HEK293 (cell line): Measurements from ENCODE around the gene LMO4.

Experiments used
- BCL11B ChIP-seq: fragments of 450-650 bp; formaldehyde crosslinking; IDR thresholded peaks from 2 replicates; pipeline ENCODE4 v1.5.1; 2016; ENCODE audit warnings: low read depth, missing biosample characterization, missing genetic modification characterization
- GLI2 ChIP-seq: fragments of 450-650 bp; formaldehyde crosslinking; IDR thresholded peaks from 2 replicates; pipeline ENCODE4; 2017; ENCODE audit warnings: missing biosample characterization, missing genetic modification characterization, low read depth, borderline replicate concordance
- KLF1 ChIP-seq: fragments of 450-650 bp; formaldehyde crosslinking; IDR thresholded peaks from 2 replicates; pipeline ENCODE4 v1.5.1; 2016; ENCODE audit warnings: missing biosample characterization, missing genetic modification characterization
- KLF9 ChIP-seq: fragments of 450-650 bp; formaldehyde crosslinking; IDR thresholded peaks from 2 replicates; pipeline ENCODE4 v1.5.1; 2016; ENCODE audit warnings: missing biosample characterization, missing genetic modification characterization, low read depth
- MEIS1 ChIP-seq: sonication (generic); formaldehyde crosslinking; IDR thresholded peaks from 2 replicates; pipeline ENCODE4 v1.8.1; 2022; ENCODE audit warnings: missing genetic modification reagents, mild to moderate bottlenecking, borderline replicate concordance
- OVOL3 ChIP-seq: fragments of 450-650 bp; formaldehyde crosslinking; IDR thresholded peaks from 2 replicates; pipeline ENCODE4 v1.5.1; 2016; ENCODE audit warnings: missing biosample characterization, missing genetic modification characterization
- PATZ1 ChIP-seq: fragments of 450-650 bp; formaldehyde crosslinking; IDR thresholded peaks from 2 replicates; pipeline ENCODE4 v1.5.1; 2016; ENCODE audit warnings: missing biosample characterization, missing genetic modification characterization
- PRDM1 ChIP-seq: fragments of 450-650 bp; formaldehyde crosslinking; IDR thresholded peaks from 2 replicates; pipeline ENCODE4; 2016; ENCODE audit warnings: missing biosample characterization, missing genetic modification characterization
- RBAK ChIP-seq: fragments of 450-650 bp; formaldehyde crosslinking; IDR thresholded peaks from 2 replicates; pipeline ENCODE4 v1.5.1; 2016; ENCODE audit warnings: missing biosample characterization, missing genetic modification characterization
- SCRT2 ChIP-seq: fragments of 450-650 bp; formaldehyde crosslinking; IDR thresholded peaks from 2 replicates; pipeline ENCODE4 v1.5.1; 2016; ENCODE audit warnings: missing biosample characterization, missing genetic modification characterization
- SP2 ChIP-seq: fragments of 450-650 bp; formaldehyde crosslinking; IDR thresholded peaks from 2 replicates; pipeline ENCODE4 v1.5.1; 2016; ENCODE audit warnings: missing biosample characterization, missing genetic modification characterization
- TCF7L2 ChIP-seq: IDR thresholded peaks from 2 replicates; pipeline ENCODE4 v1.6.1; 2011; ENCODE audit warnings: low read depth, mild to moderate bottlenecking, inconsistent platforms, low read length, moderate library complexity, borderline replicate concordance
- ZBTB20 ChIP-seq: fragments of 450-650 bp; formaldehyde crosslinking; IDR thresholded peaks from 2 replicates; pipeline ENCODE4 v1.5.1; 2016; ENCODE audit warnings: missing biosample characterization, missing genetic modification characterization
- ZBTB7A ChIP-seq: fragments of 450-650 bp; formaldehyde crosslinking; IDR thresholded peaks from 2 replicates; pipeline ENCODE4 v1.5.1; 2016; ENCODE audit warnings: low read depth, missing biosample characterization, missing genetic modification characterization
- ZNF10 ChIP-seq: fragments of 450-650 bp; formaldehyde crosslinking; IDR thresholded peaks from 2 replicates; pipeline ENCODE4 v1.5.1; 2017; ENCODE audit warnings: missing biosample characterization, missing genetic modification characterization
- ZNF114 ChIP-seq: fragments of 450-650 bp; formaldehyde crosslinking; IDR thresholded peaks from 2 replicates; pipeline ENCODE4 v1.5.0; 2017; ENCODE audit warnings: missing biosample characterization, missing genetic modification characterization
- ZNF132 ChIP-seq: fragments of 450-650 bp; formaldehyde crosslinking; IDR thresholded peaks from 2 replicates; pipeline ENCODE4 v1.5.1; 2017; ENCODE audit warnings: missing biosample characterization, missing genetic modification characterization, borderline replicate concordance
- ZNF16 ChIP-seq: fragments of 450-650 bp; formaldehyde crosslinking; IDR thresholded peaks from 2 replicates; pipeline ENCODE4 v1.5.1; 2016; ENCODE audit warnings: low read depth, missing biosample characterization, missing genetic modification characterization
- ZNF184 ChIP-seq: fragments of 450-650 bp; IDR thresholded peaks from 2 replicates; pipeline ENCODE4 v1.5.1; 2018; ENCODE audit warnings: missing biosample characterization, mild to moderate bottlenecking, missing genetic modification characterization
- ZNF248 ChIP-seq: fragments of 450-650 bp; formaldehyde crosslinking; IDR thresholded peaks from 2 replicates; pipeline ENCODE4 v1.5.1; 2017; ENCODE audit warnings: missing biosample characterization, missing genetic modification characterization
- ZNF398 ChIP-seq: fragments of 450-650 bp; formaldehyde crosslinking; IDR thresholded peaks from 2 replicates; pipeline ENCODE4 v1.5.1; 2017; ENCODE audit warnings: missing biosample characterization, missing genetic modification characterization
- ZNF501 ChIP-seq: fragments of 450-650 bp; formaldehyde crosslinking; IDR thresholded peaks from 2 replicates; pipeline ENCODE4 v1.5.1; 2016; ENCODE audit warnings: missing biosample characterization, missing genetic modification characterization
- ZNF514 ChIP-seq: fragments of 450-650 bp; formaldehyde crosslinking; IDR thresholded peaks from 2 replicates; pipeline ENCODE4 v1.5.1; 2016; ENCODE audit warnings: missing biosample characterization, missing genetic modification characterization
- ZNF560 ChIP-seq: fragments of 450-650 bp; formaldehyde crosslinking; IDR thresholded peaks from 2 replicates; pipeline ENCODE4 v1.5.1; 2017; ENCODE audit warnings: missing biosample characterization, missing genetic modification characterization, borderline replicate concordance
- ZNF596 ChIP-seq: fragments of 450-650 bp; IDR thresholded peaks from 2 replicates; pipeline ENCODE4 v1.5.0; 2018; ENCODE audit warnings: missing biosample characterization, mild to moderate bottlenecking, missing genetic modification characterization, moderate library complexity
- ZNF600 ChIP-seq: fragments of 450-650 bp; formaldehyde crosslinking; IDR thresholded peaks from 2 replicates; pipeline ENCODE4 v1.5.1; 2016; ENCODE audit warnings: missing biosample characterization, missing genetic modification characterization
- ZNF624 ChIP-seq: fragments of 450-650 bp; formaldehyde crosslinking; IDR thresholded peaks from 2 replicates; pipeline ENCODE4 v1.5.1; 2017; ENCODE audit warnings: missing biosample characterization, missing genetic modification characterization
- ZNF658 ChIP-seq: fragments of 450-650 bp; formaldehyde crosslinking; IDR thresholded peaks from 2 replicates; pipeline ENCODE4; 2016; ENCODE audit warnings: missing biosample characterization, missing genetic modification characterization
- ZNF692 ChIP-seq: fragments of 450-650 bp; formaldehyde crosslinking; IDR thresholded peaks from 2 replicates; pipeline ENCODE4 v1.5.1; 2016; ENCODE audit warnings: missing biosample characterization, missing genetic modification characterization
- ZNF792 ChIP-seq: fragments of 450-650 bp; formaldehyde crosslinking; IDR thresholded peaks from 2 replicates; pipeline ENCODE4 v1.5.1; 2016; ENCODE audit warnings: missing biosample characterization, missing genetic modification characterization
- ZSCAN4 ChIP-seq: fragments of 450-650 bp; formaldehyde crosslinking; IDR thresholded peaks from 2 replicates; pipeline ENCODE4 v1.5.1; 2017; ENCODE audit warnings: missing biosample characterization, missing genetic modification characterization
- TF ChIP-seq, protein P1 (sequence below): fragments of 450-650 bp; IDR thresholded peaks from 2 replicates; pipeline ENCODE4 v1.5.1; 2018; ENCODE audit warnings: missing biosample characterization, mild to moderate bottlenecking, missing genetic modification characterization

LMO4 gene

GRCh38 chr1:87334351-87335174, 5.9 kb downstream of the LMO4 start (continued):
- TF ChIP-seq ZNF692 (tag by site-specific recombination) (0 out of 2 replicates have a peak, but pooled peaks have one; percentile 12), ZBTB7A (tag by site-specific recombination) (no peak), ZSCAN4 (tag by site-specific recombination) (no peak), ZNF10 (tag by site-specific recombination) (no peak; the same call in 1 of the 2 replicates), ZNF184 (no peak), BCL11B (tag by site-specific recombination) (no peak), RBAK (tag by site-specific recombination) (no peak), ZNF560 (tag by site-specific recombination) (no peak), ZNF792 (no peak), MEIS1 (CRISPR knock-in tag) (no peak), ZBTB20 (tag by site-specific recombination) (no peak), ZNF514 (tag by site-specific recombination) (no peak), ZNF600 (tag by site-specific recombination) (no peak), ZNF132 (tag by site-specific recombination) (no peak), ZNF596 (tag by site-specific recombination) (no peak; the same call in 1 of the 2 replicates), PATZ1 (peak; percentile 49), KLF9 (no peak), SCRT2 (tag by site-specific recombination) (peak; percentile 85), ZNF398 (tag by site-specific recombination) (0 out of 2 replicates have a peak, but pooled peaks have one; percentile 60), ZNF501 (tag by site-specific recombination) (no peak), TCF7L2 (no peak), KLF1 (tag by site-specific recombination) (no peak), OVOL3 (no peak), SP2 (tag by site-specific recombination) (no peak), PRDM1 (tag by site-specific recombination) (no peak; the same call in 1 of the 2 replicates), ZNF114 (no peak), ZNF248 (tag by site-specific recombination) (no peak), ZNF16 (tag by site-specific recombination) (no peak), ZNF624 (tag by site-specific recombination) (no peak), ZNF658 (no peak), GLI2 (no peak)
- TF ChIP-seq, protein P1, sequence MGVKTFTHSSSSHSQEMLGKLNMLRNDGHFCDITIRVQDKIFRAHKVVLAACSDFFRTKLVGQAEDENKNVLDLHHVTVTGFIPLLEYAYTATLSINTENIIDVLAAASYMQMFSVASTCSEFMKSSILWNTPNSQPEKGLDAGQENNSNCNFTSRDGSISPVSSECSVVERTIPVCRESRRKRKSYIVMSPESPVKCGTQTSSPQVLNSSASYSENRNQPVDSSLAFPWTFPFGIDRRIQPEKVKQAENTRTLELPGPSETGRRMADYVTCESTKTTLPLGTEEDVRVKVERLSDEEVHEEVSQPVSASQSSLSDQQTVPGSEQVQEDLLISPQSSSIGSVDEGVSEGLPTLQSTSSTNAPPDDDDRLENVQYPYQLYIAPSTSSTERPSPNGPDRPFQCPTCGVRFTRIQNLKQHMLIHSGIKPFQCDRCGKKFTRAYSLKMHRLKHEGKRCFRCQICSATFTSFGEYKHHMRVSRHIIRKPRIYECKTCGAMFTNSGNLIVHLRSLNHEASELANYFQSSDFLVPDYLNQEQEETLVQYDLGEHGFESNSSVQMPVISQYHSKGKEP (tag by site-specific recombination): peak; percentile 56; the same call in 1 of the 2 replicates
